Choroid plexus epithelial cell (primary cell): ENCODE results near the gene TRPV2.

ENCODE experiments used
- DNase-seq: peaks from one replicate; pipeline ENCODE4 v3.0.0-alpha.2; 2010; ENCODE audit warnings: low read depth
- H3K4me3 ChIP-seq: 2 replicates; pipeline ENCODE4 v1.5.1; 2011; ENCODE audit warnings: low read depth, mild to moderate bottlenecking, control low read depth, low read length, moderate library complexity
- CTCF ChIP-seq: conservative IDR thresholded peaks from 2 replicates; pipeline ENCODE4 v1.5.1; 2011; ENCODE audit warnings: low read depth, mild to moderate bottlenecking, control low read depth, inconsistent platforms, low read length, moderate library complexity

Gene TRPV2

GRCh38 chr17:16459855-16460550, 44.6 kb downstream of the TRPV2 start:
- TF ChIP-seq CTCF, result no peak
- no peak for DNase-seq
- H3K4me3 ChIP-seq, result no peak overlapping the region

GRCh38 chr17:16460796-16461605, 45.6 kb downstream of the TRPV2 start:
- no peak for TF ChIP-seq CTCF
- no peak for DNase-seq
- no peak overlapping the region for H3K4me3 ChIP-seq

- H3K4me3 ChIP-seq, result no peak overlapping the region
- TF ChIP-seq CTCF, result no peak
- DNase-seq, result no peak
Observed at GRCh38 chr17:16461606-16461866, 46.2 kb downstream of the TRPV2 start.

DNA sequence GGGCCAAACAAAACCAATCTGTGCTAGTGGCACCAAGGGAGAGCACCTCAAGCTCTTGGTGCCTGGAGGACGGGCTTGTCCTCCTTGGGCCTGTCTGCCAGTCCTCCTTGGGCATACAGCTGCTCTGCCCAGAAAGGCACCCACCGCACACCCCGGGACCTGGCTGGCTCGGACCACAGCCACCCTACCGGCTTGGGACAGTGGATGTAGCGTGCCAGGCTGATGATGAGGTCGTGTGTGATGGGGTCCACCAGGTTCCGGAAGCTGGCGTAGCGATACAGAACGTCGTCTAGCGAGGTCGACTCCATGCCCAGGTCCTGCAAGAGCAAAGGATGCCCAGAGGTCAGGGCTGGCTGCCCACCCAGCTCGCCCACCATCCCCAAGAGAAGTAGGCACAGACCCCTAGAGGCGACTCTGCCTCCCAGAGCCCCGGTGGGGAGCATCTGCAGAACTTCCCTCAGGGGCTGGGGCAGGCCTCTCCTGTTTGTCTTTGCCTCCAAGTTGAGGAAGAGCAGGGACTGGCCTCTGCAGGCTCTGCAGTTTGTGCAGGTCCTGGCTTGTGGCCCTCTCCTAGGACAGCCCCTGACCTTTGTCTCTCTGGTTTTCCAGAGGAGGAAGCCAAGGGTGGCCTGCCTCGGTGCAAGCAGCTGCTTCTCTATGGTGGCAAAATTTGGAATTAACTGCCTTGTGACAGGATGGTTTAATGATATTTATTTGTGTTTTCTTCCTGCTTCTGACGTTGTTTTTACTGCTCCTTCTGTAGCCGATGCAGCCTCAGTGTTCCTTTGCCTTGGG, 46.9 kb downstream of the TRPV2 start:
- TF ChIP-seq CTCF, result no peak
- DNase-seq, result no peak
- H3K4me3 ChIP-seq, result no peak overlapping the region

- TF ChIP-seq CTCF, result peak; percentile 27
- no peak for DNase-seq
- no peak overlapping the region for H3K4me3 ChIP-seq
Observed at GRCh38 chr17:16463358-16464302, 48.3 kb downstream of the TRPV2 start.

DNA sequence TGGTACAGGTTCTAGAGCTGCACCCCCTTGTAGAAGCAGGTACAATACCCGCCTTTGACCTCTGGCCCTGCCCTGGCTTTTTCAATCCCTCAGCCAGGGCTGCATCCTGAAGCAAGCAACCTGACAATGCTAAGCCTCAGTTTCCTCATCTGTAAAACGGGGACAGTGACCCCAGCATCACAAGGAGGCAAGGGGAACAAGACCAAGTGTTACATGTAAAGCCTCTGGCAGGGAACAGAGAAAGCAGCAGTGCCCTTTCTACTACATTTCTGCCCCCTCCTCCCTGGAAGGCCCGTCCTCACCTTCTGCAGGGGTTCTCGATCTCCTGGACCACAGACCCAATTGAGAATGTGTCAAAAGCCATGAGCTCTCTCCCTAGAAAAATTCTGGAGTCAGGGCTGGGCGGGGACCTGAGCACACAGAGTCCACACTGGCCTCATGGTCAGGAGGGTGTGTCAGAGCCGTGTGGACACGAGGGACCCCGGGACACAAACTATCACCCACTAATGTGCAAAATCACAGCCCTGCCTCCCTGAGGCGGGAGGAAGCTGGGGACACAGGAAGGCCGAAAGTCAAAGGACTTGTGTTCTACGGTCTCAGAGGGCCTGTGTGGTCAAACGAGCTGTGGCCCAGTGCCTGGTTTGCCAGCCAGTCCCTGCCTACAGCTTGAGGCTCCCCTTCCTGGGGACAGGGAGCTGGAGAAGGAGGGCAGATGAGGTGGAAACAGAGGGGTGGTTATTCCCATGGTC, 49.1 kb downstream of the TRPV2 start:
- DNase-seq, result no peak
- TF ChIP-seq CTCF, result no peak
- no peak overlapping the region for H3K4me3 ChIP-seq
